ENCODE results near the gene STAB2. TPM values are rescaled to one million over a fixed set of nuclear protein-coding genes. Genes with fewer than 3 reads are reported as not detected.

STAB2 gene
- total RNA-seq, 1 experiment from 2014 or later: not detected

- Histone ChIP-seq H3K27ac (ENCODE audit: low read depth, low read length) (no peak overlapping the region), H4K20me1 (ENCODE audit: insufficient read depth) (no peaks in the 10 kb centered on the region), H3K9ac (ENCODE audit: low read length) (no peak overlapping the region), H3K9me2 (ENCODE audit: insufficient read depth) (no peaks in the 10 kb centered on the region), H2AFZ (ENCODE audit: low read depth, low read length, poor library complexity, severe bottlenecking) (no peak overlapping the region), H3K9me3 (ENCODE audit: control insufficient read depth in 1 of 2, insufficient read depth in 1 of 2, low read depth in 1 of 2, low read length in 2 of 2) (no peaks in the 10 kb centered on the region), H3K79me2 (ENCODE audit: insufficient read depth, low read length) (no peaks in the 10 kb centered on the region), H3K4me1 (ENCODE audit: control insufficient read depth in 1 of 2, insufficient read depth in 2 of 2, low read length in 2 of 2) (peaks cover 6 to 8% of the 10 kb centered on the region in 2 experiments; a peak in 2 of 4 replicates), H3K4me2 (ENCODE audit: low read length) (no peak overlapping the region), H3K36me3 (ENCODE audit: control insufficient read depth in 1 of 2, insufficient read depth in 2 of 2, low read length in 2 of 2) (peaks cover 0 to 3% of the 10 kb centered on the region in 2 experiments; a peak in 3 of 4 replicates), H3K4me3 (replicated peaks in 1 of 2; ENCODE audit: low read depth in 1 of 2, low read length in 2 of 2) (no peak overlapping the region), H3K27me3 (ENCODE audit: insufficient read depth, low read length) (no peaks in the 10 kb centered on the region)
- ChIA-PET CTCF (no interaction called here), RAD21 (ENCODE audit: low non-redundant PET in 1 of 2, low total read pairs in 2 of 2, uncharacterized antibody in 2 of 2, unreplicated experiment in 2 of 2) (no interaction called here), POLR2A (no interaction called here)
- intact Hi-C loops (cut with micrococcal nuclease): no loop called here
- ATAC-seq (no peak), DNase-seq (ENCODE audit: low read depth, low spot score) (no peak)
- TF ChIP-seq POLR2AphosphoS5 (IDR thresholded peaks at IDR 0.05; ENCODE audit: low read depth, low read length) (no peak), ZFX (IDR thresholded peaks at IDR 0.05) (no peak), EZH2phosphoT487 (IDR thresholded peaks at IDR 0.05; ENCODE audit: borderline replicate concordance) (no peak), RAD21 (IDR thresholded peaks at IDR 0.05; ENCODE audit: low read depth) (no peak)
- no TSS peak for BruUV-seq (replicated peaks)
Observed at GRCh38 chr12:103766028-103766427, 179.0 kb downstream of the STAB2 start.

- no peaks in the 10 kb centered on the region for H3K27me3 ChIP-seq (ENCODE audit: insufficient read depth, low read length)
- DNase-seq (ENCODE audit: low read depth, low spot score): no peak
- no peak overlapping the region for H3K27ac ChIP-seq (ENCODE audit: low read depth, low read length)
- intact Hi-C loops (cut with micrococcal nuclease): no loop called here
- no peaks in the 10 kb centered on the region for H3K9me2 ChIP-seq (ENCODE audit: insufficient read depth)
- ChIA-PET RAD21 (ENCODE audit: low non-redundant PET in 1 of 2, low total read pairs in 2 of 2, uncharacterized antibody in 2 of 2, unreplicated experiment in 2 of 2) (no interaction called here), CTCF (no interaction called here), POLR2A (no interaction called here)
- H4K20me1 ChIP-seq (ENCODE audit: insufficient read depth): no peaks in the 10 kb centered on the region
- H2AFZ ChIP-seq (ENCODE audit: low read depth, low read length, poor library complexity, severe bottlenecking): no peak overlapping the region
- H3K9me3 ChIP-seq (ENCODE audit: control insufficient read depth in 1 of 2, insufficient read depth in 1 of 2, low read depth in 1 of 2, low read length in 2 of 2): no peaks in the 10 kb centered on the region
- BruUV-seq (replicated peaks): no TSS peak
- peaks cover 6 to 8% of the 10 kb centered on the region in 2 experiments; a peak in 2 of 4 replicates for H3K4me1 ChIP-seq (ENCODE audit: control insufficient read depth in 1 of 2, insufficient read depth in 2 of 2, low read length in 2 of 2)
- no peak overlapping the region for H3K9ac ChIP-seq (ENCODE audit: low read length)
- H3K4me2 ChIP-seq (ENCODE audit: low read length): no peak overlapping the region
- ATAC-seq: peak; percentile 53
- H3K79me2 ChIP-seq (ENCODE audit: insufficient read depth, low read length): no peaks in the 10 kb centered on the region
- H3K36me3 ChIP-seq (ENCODE audit: control insufficient read depth in 1 of 2, insufficient read depth in 2 of 2, low read length in 2 of 2): peaks cover 0 to 3% of the 10 kb centered on the region in 2 experiments
- TF ChIP-seq CBX3 (IDR thresholded peaks at IDR 0.05; ENCODE audit: low read depth) (no peak), POLR2A (IDR thresholded peaks at IDR 0.05; ENCODE audit: borderline replicate concordance, extremely low read depth, insufficient read depth, insufficient read length) (no peak), MAX (IDR thresholded peaks at IDR 0.05) (no peak), ZBTB33 (IDR thresholded peaks at IDR 0.05; ENCODE audit: extremely low read depth, insufficient replicate concordance, low read length) (no peak), CEBPB (IDR thresholded peaks at IDR 0.05; ENCODE audit: low read depth) (no peak), TCF7L2 (IDR thresholded peaks at IDR 0.05; ENCODE audit: borderline replicate concordance, extremely low read depth, insufficient read depth, insufficient read length) (no peak)
- no peak overlapping the region for H3K4me3 ChIP-seq (replicated peaks in 1 of 2; ENCODE audit: low read depth in 1 of 2, low read length in 2 of 2)
Observed at GRCh38 chr12:103768467-103769123, 181.5 kb downstream of the STAB2 start.
